GM23338 (cell line): Measurements from ENCODE around the gene EPG5. TPM values are rescaled to one million over a fixed set of nuclear protein-coding genes. Genes with fewer than 3 reads are reported as not detected.

Source experiments
- ATAC-seq: fragments of 200-7000 bp; cut with Tn5 transposase; 3 replicates; pipeline ENCODE4 v1.9.1; 2020
- DNase-seq: peaks from one replicate; pipeline ENCODE4 v3.0.0-alpha.2; 2015; ENCODE audit warnings: low spot score
- H2AFZ ChIP-seq: fragments of 200-600 bp; sonication (generic); 2 replicates; pipeline ENCODE4 v1.8.0; 2016; ENCODE audit warnings: antibody characterized with exemption, mild to moderate bottlenecking, moderate library complexity
- H3F3A ChIP-seq: fragments of 200-600 bp; sonication (generic); replicated peaks from 2 replicates; pipeline ENCODE4 v1.8.0; 2017; ENCODE audit warnings: antibody characterized with exemption, mixed run types, low read depth
- H3K27ac ChIP-seq: fragments of 200-600 bp; sonication (generic); 2 replicates; pipeline ENCODE4 v1.6.1; 2016; ENCODE audit warnings: low read depth
- H3K27me3 ChIP-seq: fragments of 200-600 bp; sonication (generic); 2 replicates; pipeline ENCODE4 v1.8.0; 2016; ENCODE audit warnings: mild to moderate bottlenecking, mixed run types, moderate library complexity; ENCODE audit not compliant: insufficient read depth
- H3K36me3 ChIP-seq: fragments of 200-600 bp; sonication (generic); 2 replicates; pipeline ENCODE4 v1.8.0; 2016; ENCODE audit warnings: mild to moderate bottlenecking; ENCODE audit not compliant: insufficient read depth
- H3K4me1 ChIP-seq: fragments of 200-600 bp; sonication (generic); 2 replicates; pipeline ENCODE4 v1.8.0; 2016; ENCODE audit warnings: mild to moderate bottlenecking, moderate library complexity; ENCODE audit not compliant: insufficient read depth
- H3K4me2 ChIP-seq: fragments of 200-600 bp; sonication (generic); 2 replicates; pipeline ENCODE4 v1.7.1; 2017; ENCODE audit warnings: mixed run types
- H3K4me3 ChIP-seq: fragments of 200-600 bp; sonication (generic); 2 replicates; pipeline ENCODE4 v1.6.1; 2016; ENCODE audit warnings: mixed run types
- H3K79me2 ChIP-seq: fragments of 200-600 bp; sonication (generic); replicated peaks from 2 replicates; pipeline ENCODE4 v1.8.0; 2017; ENCODE audit warnings: mild to moderate bottlenecking; ENCODE audit not compliant: insufficient read depth
- H3K9me2 ChIP-seq: fragments of 200-600 bp; sonication (generic); 2 replicates; pipeline ENCODE4 v1.8.0; 2017; ENCODE audit not compliant: insufficient read depth
- H4K20me1 ChIP-seq: fragments of 200-600 bp; sonication (generic); replicated peaks from 2 replicates; pipeline ENCODE4 v1.8.0; 2017; ENCODE audit warnings: mild to moderate bottlenecking; ENCODE audit not compliant: insufficient read depth
- H3K27ac Mint-ChIP-seq: 2 replicates; pipeline ENCODE4 v1.8.0; 2020; ENCODE audit warnings: inconsistent platforms, mild to moderate bottlenecking, moderate library complexity, mixed read lengths
- H3K27me3 Mint-ChIP-seq: 3 replicates; pipeline ENCODE4 v1.8.0; 2022; ENCODE audit warnings: low read depth, mild to moderate bottlenecking, moderate library complexity, mixed read lengths, inconsistent platforms; ENCODE audit not compliant: insufficient read depth, poor library complexity
- H3K36me3 Mint-ChIP-seq: 3 replicates; pipeline ENCODE4 v1.8.0; 2021; ENCODE audit warnings: low read depth, mild to moderate bottlenecking, inconsistent platforms, moderate library complexity, mixed read lengths
- H3K4me1 Mint-ChIP-seq: 3 replicates; pipeline ENCODE4 v1.8.0; 2020; ENCODE audit warnings: mild to moderate bottlenecking, inconsistent platforms, mixed read lengths
- H3K4me3 Mint-ChIP-seq: 3 replicates; pipeline ENCODE4 v1.8.0; 2021; ENCODE audit warnings: moderate library complexity, mild to moderate bottlenecking, inconsistent platforms, mixed read lengths
- H3K9me3 Mint-ChIP-seq: 3 replicates; pipeline ENCODE4 v1.8.0; 2020; ENCODE audit warnings: moderate library complexity, mild to moderate bottlenecking, inconsistent platforms, mixed read lengths
- CREB1 ChIP-seq: fragments of 250-450 bp; sonication (Bioruptor Pico); IDR thresholded peaks from 2 replicates; pipeline ENCODE4 v1.5.0; 2020; ENCODE audit warnings: low read depth, mild to moderate bottlenecking, moderate library complexity
- CTCF ChIP-seq, 2 experiments: fragments of 200-600 bp in 1 of 2; sonication (generic) in 1 of 2; conservative IDR thresholded peaks; 2 replicates each; pipeline versions ENCODE4 v1.5.1 to v1.6.1; 2016 to 2017; ENCODE audit warnings: antibody characterized with exemption in 2 of 2, low read depth in 2 of 2, mild to moderate bottlenecking in 2 of 2, moderate library complexity in 1 of 2
- EZH2 ChIP-seq: fragments of 200-600 bp; sonication (generic); IDR thresholded peaks from one replicate; pipeline ENCODE4 v1.8.0; 2017; ENCODE audit warnings: antibody characterized with exemption, mild to moderate bottlenecking, low read depth; ENCODE audit not compliant: unreplicated experiment
- NANOG ChIP-seq: IDR thresholded peaks from 2 replicates; pipeline ENCODE4 v1.6.1; 2016; ENCODE audit warnings: antibody characterized with exemption, borderline replicate concordance
- POLR2AphosphoS5 ChIP-seq: IDR thresholded peaks from 2 replicates; pipeline ENCODE4 v1.6.1; 2016; ENCODE audit warnings: antibody characterized with exemption, low read depth
- polyA plus RNA-seq: library from polyadenylated mRNA; unstranded; fragments of >200 nt; fragmentation: Nextera tagmentation; extraction: Ambion mirVana; gene quantifications from 2 replicates; pipeline ENCODE4 v1.2.1, GENCODE V29; 2016
- total RNA-seq: library from RNA; depleted of rRNA; stranded (reverse); fragments of >200 nt; shearing (Covaris generic); gene quantifications from 2 replicates; pipeline ENCODE4 v1.2.3, GENCODE V29; 2014
- TF ChIP-seq, protein P1 (sequence below): IDR thresholded peaks from 2 replicates; pipeline ENCODE4 v1.6.1; 2016; ENCODE audit warnings: antibody characterized with exemption
- TF ChIP-seq, protein P2 (sequence below): IDR thresholded peaks from one replicate; pipeline ENCODE4 v1.6.1; 2018; ENCODE audit warnings: antibody characterized with exemption; ENCODE audit not compliant: unreplicated experiment

Gene EPG5
- total and polyA plus RNA-seq, 2 experiments from 2014 or later = 4.1 to 29.2 TPM

DNA sequence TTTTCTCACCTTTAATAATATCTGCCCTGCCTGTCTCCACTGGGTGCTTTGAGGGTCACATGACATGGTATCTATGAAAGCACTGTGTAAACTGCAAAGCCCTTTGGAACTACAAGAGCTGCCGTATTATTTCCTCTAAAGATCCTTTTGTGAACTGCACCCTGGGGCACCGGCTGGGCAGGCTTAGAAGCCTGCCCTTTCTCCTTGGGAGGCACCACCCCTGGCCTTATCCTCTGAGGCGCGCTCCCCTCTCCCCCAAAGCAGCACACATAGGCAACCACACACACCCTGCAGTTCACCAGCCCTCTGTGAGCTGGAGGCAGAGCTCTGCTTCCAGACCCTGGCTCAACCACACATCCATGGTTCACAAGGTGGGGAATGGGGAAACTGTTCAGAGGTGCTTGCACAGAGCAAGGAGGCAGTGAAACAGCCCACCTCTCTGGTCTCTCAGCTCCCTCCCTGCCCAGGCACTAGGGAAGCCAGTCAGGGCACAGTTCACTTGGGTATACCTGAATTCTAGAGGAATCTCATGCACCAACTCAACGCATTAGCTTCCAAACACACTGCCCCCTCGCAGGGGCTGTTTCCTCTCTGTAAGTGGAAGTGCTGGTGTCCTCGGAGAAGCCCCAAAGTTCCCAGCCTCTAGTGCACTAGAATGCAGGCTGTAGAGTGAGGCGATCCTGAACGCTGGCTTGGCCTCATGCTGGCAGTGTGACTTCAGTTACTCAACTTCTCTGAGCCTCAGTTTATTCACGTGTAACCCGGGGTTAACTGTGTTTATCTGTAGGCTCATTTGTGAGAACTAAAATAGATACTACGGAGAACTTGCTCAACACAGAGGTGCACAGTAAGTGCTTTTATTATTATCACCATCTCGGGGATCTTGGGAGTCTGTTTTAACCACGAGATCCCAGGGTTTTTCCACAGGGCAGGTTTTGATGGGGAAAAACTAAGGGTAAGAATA, 130.6 kb downstream of the EPG5 start:
- Histone ChIP-seq H4K20me1 (no peaks in the 10 kb centered on the region), H3K27ac (no peak overlapping the region), H3K36me3 (no peaks in the 10 kb centered on the region), H3K4me1 (peaks cover 15% of the 10 kb centered on the region; the same call in 1 of the 2 replicates), H3K4me2 (peak overlapping the region; percentile 75), H2AFZ (peak overlapping the region; percentile 84), H3K79me2 (no peaks in the 10 kb centered on the region), H3F3A (0 out of 2 replicates have a peak, but pooled peaks cover 4% of the 10 kb centered on the region), H3K4me3 (peak overlapping the region; percentile 50), H3K27me3 (peaks cover 27% of the 10 kb centered on the region), H3K9me2 (no peaks in the 10 kb centered on the region)
- DNase-seq (no peak), ATAC-seq (peak; percentile 4)
- peaks cover 20% of the 10 kb centered on the region for H3K4me1 Mint-ChIP-seq
- H3K36me3 Mint-ChIP-seq = no peaks in the 10 kb centered on the region; the same call in 2 of the 3 replicates
- TF ChIP-seq POLR2AphosphoS5 = no peak
- H3K27ac Mint-ChIP-seq = no peak overlapping the region
- H3K9me3 Mint-ChIP-seq = no peaks in the 10 kb centered on the region
- H3K4me3 Mint-ChIP-seq = peak overlapping the region; percentile 54; the same call in 2 of the 3 replicates
- H3K27me3 Mint-ChIP-seq = peaks cover 15% of the 10 kb centered on the region

DNA sequence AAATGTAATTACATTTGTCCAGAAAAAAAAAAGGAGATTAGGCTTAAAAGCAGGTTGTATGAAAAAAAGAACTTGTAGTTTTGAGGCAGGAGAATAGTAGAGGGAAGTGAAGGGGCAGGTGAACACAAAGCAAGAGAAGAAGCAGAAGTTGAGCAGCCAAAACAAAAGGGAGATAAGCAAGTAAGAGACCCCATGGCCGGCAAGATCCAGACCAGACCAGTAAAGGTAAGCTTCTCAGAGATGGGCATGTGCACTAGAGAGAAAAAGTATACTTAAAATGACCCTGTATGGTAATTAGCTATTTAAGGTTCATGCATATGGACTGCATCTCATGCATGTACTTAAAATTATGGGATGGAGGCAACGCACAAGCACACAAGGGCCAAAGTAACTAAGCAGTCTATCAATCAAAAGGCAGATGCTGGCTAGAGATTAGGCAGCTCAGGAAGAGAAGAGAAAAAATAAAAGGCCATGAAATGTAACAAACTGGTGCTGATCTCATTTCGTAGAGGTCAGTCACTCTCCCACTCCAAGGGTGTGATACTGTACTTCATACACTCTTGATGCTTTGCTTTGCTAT, 132.0 kb downstream of the EPG5 start:
- Histone ChIP-seq H3K27me3 (peaks cover 27% of the 10 kb centered on the region), H3F3A (0 out of 2 replicates have a peak, but pooled peaks cover 4% of the 10 kb centered on the region), H3K9me2 (no peaks in the 10 kb centered on the region), H3K36me3 (no peaks in the 10 kb centered on the region), H3K4me3 (no peak overlapping the region), H3K4me2 (no peak overlapping the region), H3K79me2 (no peaks in the 10 kb centered on the region), H2AFZ (no peak overlapping the region), H4K20me1 (no peaks in the 10 kb centered on the region), H3K27ac (no peak overlapping the region), H3K4me1 (peaks cover 15% of the 10 kb centered on the region; the same call in 1 of the 2 replicates)
- TF ChIP-seq EZH2 (no peak), CTCF (conservative IDR thresholded peaks at IDR 0.05; ENCODE audit: low read depth in 2 of 2) (no peak), NANOG (no peak), CREB1 (no peak)
- TF ChIP-seq, protein P1, sequence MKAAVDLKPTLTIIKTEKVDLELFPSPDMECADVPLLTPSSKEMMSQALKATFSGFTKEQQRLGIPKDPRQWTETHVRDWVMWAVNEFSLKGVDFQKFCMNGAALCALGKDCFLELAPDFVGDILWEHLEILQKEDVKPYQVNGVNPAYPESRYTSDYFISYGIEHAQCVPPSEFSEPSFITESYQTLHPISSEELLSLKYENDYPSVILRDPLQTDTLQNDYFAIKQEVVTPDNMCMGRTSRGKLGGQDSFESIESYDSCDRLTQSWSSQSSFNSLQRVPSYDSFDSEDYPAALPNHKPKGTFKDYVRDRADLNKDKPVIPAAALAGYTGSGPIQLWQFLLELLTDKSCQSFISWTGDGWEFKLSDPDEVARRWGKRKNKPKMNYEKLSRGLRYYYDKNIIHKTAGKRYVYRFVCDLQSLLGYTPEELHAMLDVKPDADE = no peak
- TF ChIP-seq, protein P2, sequence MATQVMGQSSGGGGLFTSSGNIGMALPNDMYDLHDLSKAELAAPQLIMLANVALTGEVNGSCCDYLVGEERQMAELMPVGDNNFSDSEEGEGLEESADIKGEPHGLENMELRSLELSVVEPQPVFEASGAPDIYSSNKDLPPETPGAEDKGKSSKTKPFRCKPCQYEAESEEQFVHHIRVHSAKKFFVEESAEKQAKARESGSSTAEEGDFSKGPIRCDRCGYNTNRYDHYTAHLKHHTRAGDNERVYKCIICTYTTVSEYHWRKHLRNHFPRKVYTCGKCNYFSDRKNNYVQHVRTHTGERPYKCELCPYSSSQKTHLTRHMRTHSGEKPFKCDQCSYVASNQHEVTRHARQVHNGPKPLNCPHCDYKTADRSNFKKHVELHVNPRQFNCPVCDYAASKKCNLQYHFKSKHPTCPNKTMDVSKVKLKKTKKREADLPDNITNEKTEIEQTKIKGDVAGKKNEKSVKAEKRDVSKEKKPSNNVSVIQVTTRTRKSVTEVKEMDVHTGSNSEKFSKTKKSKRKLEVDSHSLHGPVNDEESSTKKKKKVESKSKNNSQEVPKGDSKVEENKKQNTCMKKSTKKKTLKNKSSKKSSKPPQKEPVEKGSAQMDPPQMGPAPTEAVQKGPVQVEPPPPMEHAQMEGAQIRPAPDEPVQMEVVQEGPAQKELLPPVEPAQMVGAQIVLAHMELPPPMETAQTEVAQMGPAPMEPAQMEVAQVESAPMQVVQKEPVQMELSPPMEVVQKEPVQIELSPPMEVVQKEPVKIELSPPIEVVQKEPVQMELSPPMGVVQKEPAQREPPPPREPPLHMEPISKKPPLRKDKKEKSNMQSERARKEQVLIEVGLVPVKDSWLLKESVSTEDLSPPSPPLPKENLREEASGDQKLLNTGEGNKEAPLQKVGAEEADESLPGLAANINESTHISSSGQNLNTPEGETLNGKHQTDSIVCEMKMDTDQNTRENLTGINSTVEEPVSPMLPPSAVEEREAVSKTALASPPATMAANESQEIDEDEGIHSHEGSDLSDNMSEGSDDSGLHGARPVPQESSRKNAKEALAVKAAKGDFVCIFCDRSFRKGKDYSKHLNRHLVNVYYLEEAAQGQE = no peak
- no peak for DNase-seq
- ATAC-seq = no peak
- Mint-ChIP-seq H3K36me3 (no peaks in the 10 kb centered on the region), H3K27me3 (peaks cover 15% of the 10 kb centered on the region), H3K9me3 (no peaks in the 10 kb centered on the region), H3K4me1 (peaks cover 17% of the 10 kb centered on the region), H3K27ac (no peak overlapping the region), H3K4me3 (no peak overlapping the region)
